ENCODE results near the gene SGPL1. TPM values are rescaled to one million over a fixed set of nuclear protein-coding genes. Genes with fewer than 3 reads are reported as not detected.

The SGPL1 gene
- polyA plus RNA-seq, 1 donor from 2014 or later = 33.4 TPM

DNA sequence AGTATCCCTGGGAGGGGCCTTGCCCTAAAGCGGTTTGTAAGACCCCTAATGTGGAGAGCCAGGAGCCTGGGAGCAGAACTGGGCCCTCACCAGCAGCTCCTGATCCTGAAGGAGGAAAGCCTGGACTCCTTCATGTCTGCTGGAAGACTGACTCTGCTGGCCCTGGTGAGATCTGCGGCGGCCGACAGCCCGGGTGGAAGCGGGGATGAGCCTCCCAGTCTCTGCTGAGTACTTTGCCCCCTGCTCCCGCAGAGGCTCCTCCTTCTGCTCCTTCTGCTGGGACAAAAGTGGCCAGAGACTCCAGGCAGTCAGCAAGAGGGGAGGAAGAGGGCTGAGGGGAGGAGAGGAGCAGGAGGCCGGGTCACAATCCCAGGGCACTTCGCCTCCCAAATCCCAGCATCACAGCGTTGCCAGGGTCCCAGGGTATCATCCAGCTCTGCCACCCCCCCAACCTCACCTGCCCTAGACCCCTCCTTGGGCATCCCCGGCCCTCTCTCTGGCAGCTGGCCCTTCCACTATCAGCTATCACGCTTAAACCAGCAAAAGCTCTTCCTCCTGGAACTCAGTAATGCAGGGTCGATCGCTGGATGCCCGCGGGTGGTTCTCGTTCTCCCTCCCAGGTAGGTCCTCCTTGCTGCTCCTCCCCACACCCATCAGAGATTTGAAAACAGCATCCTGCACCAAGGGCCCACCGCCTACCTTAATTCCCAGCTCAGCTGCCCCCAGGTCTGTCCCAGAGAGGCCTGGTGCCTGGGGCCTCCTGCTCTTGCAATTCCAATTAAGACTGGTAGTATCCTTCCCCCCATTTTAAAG, 38.5 kb upstream of the SGPL1 start:
- Histone ChIP-seq H3K9me2 (ENCODE audit: insufficient read depth, low read length) (no peaks in the 10 kb centered on the region), H3K27ac (ENCODE audit: low read length) (no peak overlapping the region), H3K9me3 (ENCODE audit: low read length) (no peaks in the 10 kb centered on the region), H3K4me3 (ENCODE audit: low read length) (no peak overlapping the region), H3K27me3 (ENCODE audit: insufficient read depth, low read depth, low read length) (no peaks in the 10 kb centered on the region), H2AFZ (ENCODE audit: low read depth, low read length) (no peak overlapping the region), H3K36me3 (ENCODE audit: insufficient read depth, low read length) (no peaks in the 10 kb centered on the region), H3F3A (ENCODE audit: insufficient read depth, low read length, poor library complexity, severe bottlenecking) (no peaks in the 10 kb centered on the region), H4K20me1 (ENCODE audit: insufficient read depth) (no peaks in the 10 kb centered on the region), H3K4me2 (ENCODE audit: low read length) (no peak overlapping the region), H3K79me2 (replicated peaks; ENCODE audit: insufficient read depth, low read length) (no peaks in the 10 kb centered on the region), H3K9ac (ENCODE audit: low read length) (no peak overlapping the region)
- no peak for TF ChIP-seq EP300 (conservative IDR thresholded peaks at IDR 0.05; ENCODE audit: poor library complexity, severe bottlenecking)
- TF ChIP-seq, protein P1, sequence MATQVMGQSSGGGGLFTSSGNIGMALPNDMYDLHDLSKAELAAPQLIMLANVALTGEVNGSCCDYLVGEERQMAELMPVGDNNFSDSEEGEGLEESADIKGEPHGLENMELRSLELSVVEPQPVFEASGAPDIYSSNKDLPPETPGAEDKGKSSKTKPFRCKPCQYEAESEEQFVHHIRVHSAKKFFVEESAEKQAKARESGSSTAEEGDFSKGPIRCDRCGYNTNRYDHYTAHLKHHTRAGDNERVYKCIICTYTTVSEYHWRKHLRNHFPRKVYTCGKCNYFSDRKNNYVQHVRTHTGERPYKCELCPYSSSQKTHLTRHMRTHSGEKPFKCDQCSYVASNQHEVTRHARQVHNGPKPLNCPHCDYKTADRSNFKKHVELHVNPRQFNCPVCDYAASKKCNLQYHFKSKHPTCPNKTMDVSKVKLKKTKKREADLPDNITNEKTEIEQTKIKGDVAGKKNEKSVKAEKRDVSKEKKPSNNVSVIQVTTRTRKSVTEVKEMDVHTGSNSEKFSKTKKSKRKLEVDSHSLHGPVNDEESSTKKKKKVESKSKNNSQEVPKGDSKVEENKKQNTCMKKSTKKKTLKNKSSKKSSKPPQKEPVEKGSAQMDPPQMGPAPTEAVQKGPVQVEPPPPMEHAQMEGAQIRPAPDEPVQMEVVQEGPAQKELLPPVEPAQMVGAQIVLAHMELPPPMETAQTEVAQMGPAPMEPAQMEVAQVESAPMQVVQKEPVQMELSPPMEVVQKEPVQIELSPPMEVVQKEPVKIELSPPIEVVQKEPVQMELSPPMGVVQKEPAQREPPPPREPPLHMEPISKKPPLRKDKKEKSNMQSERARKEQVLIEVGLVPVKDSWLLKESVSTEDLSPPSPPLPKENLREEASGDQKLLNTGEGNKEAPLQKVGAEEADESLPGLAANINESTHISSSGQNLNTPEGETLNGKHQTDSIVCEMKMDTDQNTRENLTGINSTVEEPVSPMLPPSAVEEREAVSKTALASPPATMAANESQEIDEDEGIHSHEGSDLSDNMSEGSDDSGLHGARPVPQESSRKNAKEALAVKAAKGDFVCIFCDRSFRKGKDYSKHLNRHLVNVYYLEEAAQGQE (IDR thresholded peaks at IDR 0.05; ENCODE audit: borderline replicate concordance) = no peak
- TF ChIP-seq POLR2AphosphoS5 (IDR thresholded peaks at IDR 0.05) = no peak
- TF ChIP-seq, protein P2, sequence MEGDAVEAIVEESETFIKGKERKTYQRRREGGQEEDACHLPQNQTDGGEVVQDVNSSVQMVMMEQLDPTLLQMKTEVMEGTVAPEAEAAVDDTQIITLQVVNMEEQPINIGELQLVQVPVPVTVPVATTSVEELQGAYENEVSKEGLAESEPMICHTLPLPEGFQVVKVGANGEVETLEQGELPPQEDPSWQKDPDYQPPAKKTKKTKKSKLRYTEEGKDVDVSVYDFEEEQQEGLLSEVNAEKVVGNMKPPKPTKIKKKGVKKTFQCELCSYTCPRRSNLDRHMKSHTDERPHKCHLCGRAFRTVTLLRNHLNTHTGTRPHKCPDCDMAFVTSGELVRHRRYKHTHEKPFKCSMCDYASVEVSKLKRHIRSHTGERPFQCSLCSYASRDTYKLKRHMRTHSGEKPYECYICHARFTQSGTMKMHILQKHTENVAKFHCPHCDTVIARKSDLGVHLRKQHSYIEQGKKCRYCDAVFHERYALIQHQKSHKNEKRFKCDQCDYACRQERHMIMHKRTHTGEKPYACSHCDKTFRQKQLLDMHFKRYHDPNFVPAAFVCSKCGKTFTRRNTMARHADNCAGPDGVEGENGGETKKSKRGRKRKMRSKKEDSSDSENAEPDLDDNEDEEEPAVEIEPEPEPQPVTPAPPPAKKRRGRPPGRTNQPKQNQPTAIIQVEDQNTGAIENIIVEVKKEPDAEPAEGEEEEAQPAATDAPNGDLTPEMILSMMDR (IDR thresholded peaks at IDR 0.05; ENCODE audit: poor library complexity, severe bottlenecking) = no peak
- no peak for TF ChIP-seq MXI1 (conservative IDR thresholded peaks at IDR 0.05; ENCODE audit: poor library complexity, severe bottlenecking)
- TF ChIP-seq RAD21 (conservative IDR thresholded peaks at IDR 0.05) = no peak
- TF ChIP-seq EZH2 (IDR thresholded peaks at IDR 0.05; ENCODE audit: borderline replicate concordance, insufficient read depth, low read length, poor library complexity, severe bottlenecking) = no peak
- TF ChIP-seq SMC3 (conservative IDR thresholded peaks at IDR 0.05; ENCODE audit: poor library complexity) = no peak
- TF ChIP-seq TAF1 (IDR thresholded peaks at IDR 0.05; ENCODE audit: low read depth) = no peak

DNA sequence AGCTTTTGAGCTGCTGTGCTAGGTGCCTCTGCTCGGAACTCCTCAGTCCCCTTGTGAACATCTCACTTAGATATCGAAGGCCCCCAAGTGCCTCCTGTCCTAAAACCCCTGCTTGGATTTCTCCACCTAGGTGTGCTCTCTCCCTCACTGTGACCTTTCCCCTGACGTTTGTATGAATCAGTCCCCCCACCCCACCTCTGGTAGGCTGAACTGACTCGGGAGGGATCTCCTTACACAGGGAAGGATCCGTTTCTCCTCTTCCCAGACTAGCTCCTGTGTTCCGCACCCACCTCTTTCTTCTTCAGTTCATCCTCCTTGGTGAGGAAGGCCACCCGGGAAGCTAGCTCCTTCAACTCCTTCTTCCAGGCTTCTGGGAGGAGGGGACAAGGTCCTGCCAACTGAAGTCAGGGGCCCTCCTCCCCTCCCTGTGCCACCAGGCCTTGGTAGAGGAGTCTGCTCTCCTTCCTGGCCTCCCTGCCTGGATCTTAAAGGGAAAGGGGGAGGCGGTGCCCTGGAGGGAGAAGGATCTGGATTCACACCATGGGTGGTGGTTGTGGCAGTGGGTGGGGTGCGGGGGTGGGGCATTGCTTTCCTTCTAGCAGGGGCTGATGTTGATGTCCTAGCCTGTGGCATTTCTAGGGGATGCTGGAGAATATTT, 37.4 kb upstream of the SGPL1 start:
- no peaks in the 10 kb centered on the region for H3K79me2 ChIP-seq (replicated peaks; ENCODE audit: insufficient read depth, low read length)
- H3K27ac ChIP-seq (ENCODE audit: low read length) = no peak overlapping the region
- no peaks in the 10 kb centered on the region for H3F3A ChIP-seq (ENCODE audit: insufficient read depth, low read length, poor library complexity, severe bottlenecking)
- H2AFZ ChIP-seq (ENCODE audit: low read depth, low read length) = no peak overlapping the region
- no peak overlapping the region for H3K9ac ChIP-seq (ENCODE audit: low read length)
- no peaks in the 10 kb centered on the region for H3K36me3 ChIP-seq (ENCODE audit: insufficient read depth, low read length)
- no peaks in the 10 kb centered on the region for H3K9me2 ChIP-seq (ENCODE audit: insufficient read depth, low read length)
- no peaks in the 10 kb centered on the region for H3K27me3 ChIP-seq (ENCODE audit: insufficient read depth, low read depth, low read length)
- H3K4me2 ChIP-seq (ENCODE audit: low read length) = no peak overlapping the region
- H3K4me3 ChIP-seq (ENCODE audit: low read length) = no peak overlapping the region
- no peaks in the 10 kb centered on the region for H3K9me3 ChIP-seq (ENCODE audit: low read length)
- no peaks in the 10 kb centered on the region for H4K20me1 ChIP-seq (ENCODE audit: insufficient read depth)
- TF ChIP-seq, protein P1 (IDR thresholded peaks at IDR 0.05; ENCODE audit: borderline replicate concordance) = no peak
- TF ChIP-seq EP300 (conservative IDR thresholded peaks at IDR 0.05; ENCODE audit: poor library complexity, severe bottlenecking) (no peak), TAF1 (IDR thresholded peaks at IDR 0.05; ENCODE audit: low read depth) (no peak), RAD21 (conservative IDR thresholded peaks at IDR 0.05) (no peak), SMC3 (conservative IDR thresholded peaks at IDR 0.05; ENCODE audit: poor library complexity) (no peak)

All from neural cell (in vitro differentiated cells).